ENCODE data around the gene KY. TPM values are rescaled to one million over a fixed set of nuclear protein-coding genes. Genes with fewer than 3 reads are reported as not detected.

The KY gene
- total and polyA plus RNA-seq, 10 of the 15 experiments (the other 5 are each of a cell fraction or from before 2014, with no cell fraction given) = 0.04 to 0.11 TPM; not detected in 8

- H3K4me2 ChIP-seq (ENCODE audit: control insufficient read depth, insufficient read depth) = no peak overlapping the region
- ChIA-PET RAD21 (ENCODE audit: unreplicated experiment) (no interaction called here), CTCF (no interaction called here), SMC1A (ENCODE audit: uncharacterized antibody, unreplicated experiment) (no interaction called here), POLR2A (no interaction called here)
- no peak for TF ChIP-seq ETV6 (conservative IDR thresholded peaks at IDR 0.05 in 1 of 2, IDR thresholded peaks at IDR 0.05 in 1 of 2; ENCODE audit: borderline replicate concordance in 1 of 2, low read depth in 1 of 2)
- TF ChIP-seq GATAD2B (conservative IDR thresholded peaks at IDR 0.05; ENCODE audit: low read depth) = no peak
- no peak for TF ChIP-seq HDGF (IDR thresholded peaks at IDR 0.05)
- TF ChIP-seq FOXM1 (IDR thresholded peaks at IDR 0.05; ENCODE audit: low read depth, low read length) = no peak
- no peak for TF ChIP-seq SUZ12 (IDR thresholded peaks at IDR 0.05; ENCODE audit: unreplicated experiment)
- TF ChIP-seq MEF2A (IDR thresholded peaks at IDR 0.05; ENCODE audit: insufficient read depth, low read depth, low read length) = no peak
- TF ChIP-seq, protein P1, sequence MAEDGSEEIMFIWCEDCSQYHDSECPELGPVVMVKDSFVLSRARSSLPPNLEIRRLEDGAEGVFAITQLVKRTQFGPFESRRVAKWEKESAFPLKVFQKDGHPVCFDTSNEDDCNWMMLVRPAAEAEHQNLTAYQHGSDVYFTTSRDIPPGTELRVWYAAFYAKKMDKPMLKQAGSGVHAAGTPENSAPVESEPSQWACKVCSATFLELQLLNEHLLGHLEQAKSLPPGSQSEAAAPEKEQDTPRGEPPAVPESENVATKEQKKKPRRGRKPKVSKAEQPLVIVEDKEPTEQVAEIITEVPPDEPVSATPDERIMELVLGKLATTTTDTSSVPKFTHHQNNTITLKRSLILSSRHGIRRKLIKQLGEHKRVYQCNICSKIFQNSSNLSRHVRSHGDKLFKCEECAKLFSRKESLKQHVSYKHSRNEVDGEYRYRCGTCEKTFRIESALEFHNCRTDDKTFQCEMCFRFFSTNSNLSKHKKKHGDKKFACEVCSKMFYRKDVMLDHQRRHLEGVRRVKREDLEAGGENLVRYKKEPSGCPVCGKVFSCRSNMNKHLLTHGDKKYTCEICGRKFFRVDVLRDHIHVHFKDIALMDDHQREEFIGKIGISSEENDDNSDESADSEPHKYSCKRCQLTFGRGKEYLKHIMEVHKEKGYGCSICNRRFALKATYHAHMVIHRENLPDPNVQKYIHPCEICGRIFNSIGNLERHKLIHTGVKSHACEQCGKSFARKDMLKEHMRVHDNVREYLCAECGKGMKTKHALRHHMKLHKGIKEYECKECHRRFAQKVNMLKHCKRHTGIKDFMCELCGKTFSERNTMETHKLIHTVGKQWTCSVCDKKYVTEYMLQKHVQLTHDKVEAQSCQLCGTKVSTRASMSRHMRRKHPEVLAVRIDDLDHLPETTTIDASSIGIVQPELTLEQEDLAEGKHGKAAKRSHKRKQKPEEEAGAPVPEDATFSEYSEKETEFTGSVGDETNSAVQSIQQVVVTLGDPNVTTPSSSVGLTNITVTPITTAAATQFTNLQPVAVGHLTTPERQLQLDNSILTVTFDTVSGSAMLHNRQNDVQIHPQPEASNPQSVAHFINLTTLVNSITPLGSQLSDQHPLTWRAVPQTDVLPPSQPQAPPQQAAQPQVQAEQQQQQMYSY (CRISPR knock-in tag; IDR thresholded peaks at IDR 0.05) = no peak
- TF ChIP-seq NBN (IDR thresholded peaks at IDR 0.05) = no peak
- no peak overlapping the region for H3K27ac ChIP-seq (ENCODE audit: control insufficient read depth, insufficient read depth)
- in situ Hi-C loops (cut with MboI) (no loop called here), intact Hi-C loops (cut with micrococcal nuclease; ENCODE audit: unreplicated experiment) (no loop called here)
- H2AFZ ChIP-seq (ENCODE audit: control insufficient read depth, low read depth, low read length) = no peak overlapping the region
- BruUV-seq (replicated peaks) = no TSS peak
- H3K36me3 ChIP-seq (ENCODE audit: control insufficient read depth in 2 of 2, insufficient read depth in 2 of 2, low read length in 1 of 2) = no peaks in the 10 kb centered on the region
- ATAC-seq = no peak
- no peaks in the 10 kb centered on the region for H4K20me1 ChIP-seq (ENCODE audit: control insufficient read depth, insufficient read depth)
- no peak overlapping the region for H3K9ac ChIP-seq (ENCODE audit: control insufficient read depth, insufficient read depth, low read length)
- H3K4me1 ChIP-seq (ENCODE audit: control insufficient read depth, insufficient read depth, low read length) = no peaks in the 10 kb centered on the region
- no peak for DNase-seq (ENCODE audit: low read depth, low spot score)
- H3K9me3 ChIP-seq (replicated peaks; ENCODE audit: control insufficient read depth, insufficient read depth, low read length) = no peaks in the 10 kb centered on the region
- no peak for FAIRE-seq
- WGBS (ENCODE audit: insufficient coverage, insufficient replicate concordance, low lambda C conversion rate, missing lambda C conversion rate) = 32% methylated on average over 6 of the region's 6 CpGs
- no peak overlapping the region for H3K4me3 ChIP-seq
- no peaks in the 10 kb centered on the region for H3K79me2 ChIP-seq (ENCODE audit: control insufficient read depth, insufficient read depth, low read length)
- no peaks in the 10 kb centered on the region; a peak in 2 of 4 replicates for H3K27me3 ChIP-seq (replicated peaks in 1 of 2; ENCODE audit: control insufficient read depth in 2 of 2, insufficient read depth in 2 of 2, low read length in 1 of 2)
Measured at GRCh38 chr3:134665243-134665642, 14.4 kb upstream of the KY start.
